ENCODE results near the gene SPAG4.

Gene SPAG4

GRCh38 chr20:35617397-35618262 is 2.0 kb downstream of the SPAG4 start:
- no peak overlapping the region for H3K4ac ChIP-seq (ENCODE audit: low read depth, low read length)
- peaks cover 0 to 3% of the 10 kb centered on the region in 2 experiments for H3K36me3 ChIP-seq (ENCODE audit: control insufficient read depth in 1 of 2, insufficient read depth in 2 of 2, low read length in 2 of 2)
- H3K23ac ChIP-seq (ENCODE audit: low read length): no peak overlapping the region
- no peak overlapping the region for H2AK5ac ChIP-seq (ENCODE audit: low read length)
- H3K18ac ChIP-seq (ENCODE audit: low read length): no peak overlapping the region
- peak overlapping the region; percentile 18 for H4K8ac ChIP-seq (ENCODE audit: low read depth, low read length)
- no peak overlapping the region for H3K9ac ChIP-seq (ENCODE audit: low read length)
- peaks cover 11 to 20% of the 10 kb centered on the region in 2 experiments for H3K4me1 ChIP-seq (ENCODE audit: control insufficient read depth in 1 of 2, insufficient read depth in 2 of 2, low read length in 2 of 2)
- H4K91ac ChIP-seq (ENCODE audit: low read depth, low read length): peak overlapping the region; percentile 48
- peak; percentile 58 to 64 for DNase-seq
- H2BK5ac ChIP-seq (ENCODE audit: low read depth, low read length, poor library complexity): no peak overlapping the region
- no peak overlapping the region for H2BK12ac ChIP-seq (ENCODE audit: low read length)
- H4K12ac ChIP-seq (ENCODE audit: low read depth, low read length): peak overlapping the region; percentile 2
- WGBS (ENCODE audit: extremely low coverage, insufficient coverage, insufficient read length): no CpG with 5 or more reads among the region's 22 CpGs
- no peaks in the 10 kb centered on the region for H3K9me3 ChIP-seq (ENCODE audit: insufficient read depth, low read depth, low read length)
- H3K79me1 ChIP-seq (ENCODE audit: low read length): peaks cover 3% of the 10 kb centered on the region
- H3K27ac ChIP-seq (ENCODE audit: low read depth, low read length): peak overlapping the region; percentile 16
- peak overlapping the region; percentile 50 for H3K4me3 ChIP-seq (ENCODE audit: low read depth, low read length)
- H2BK120ac ChIP-seq (ENCODE audit: insufficient read depth, low read length, poor library complexity): no peak overlapping the region
- no peak overlapping the region for H2AFZ ChIP-seq (ENCODE audit: insufficient read depth, low read length, poor library complexity)
- H3K4me2 ChIP-seq (ENCODE audit: low read length): peak overlapping the region; percentile 99
- no peaks in the 10 kb centered on the region for H3K27me3 ChIP-seq (ENCODE audit: insufficient read depth, low read length)
- H3K14ac ChIP-seq (ENCODE audit: low read length): no peak overlapping the region
- no peaks in the 10 kb centered on the region for H3K79me2 ChIP-seq (ENCODE audit: control insufficient read depth, insufficient read depth, low read length, poor library complexity)

DNA sequence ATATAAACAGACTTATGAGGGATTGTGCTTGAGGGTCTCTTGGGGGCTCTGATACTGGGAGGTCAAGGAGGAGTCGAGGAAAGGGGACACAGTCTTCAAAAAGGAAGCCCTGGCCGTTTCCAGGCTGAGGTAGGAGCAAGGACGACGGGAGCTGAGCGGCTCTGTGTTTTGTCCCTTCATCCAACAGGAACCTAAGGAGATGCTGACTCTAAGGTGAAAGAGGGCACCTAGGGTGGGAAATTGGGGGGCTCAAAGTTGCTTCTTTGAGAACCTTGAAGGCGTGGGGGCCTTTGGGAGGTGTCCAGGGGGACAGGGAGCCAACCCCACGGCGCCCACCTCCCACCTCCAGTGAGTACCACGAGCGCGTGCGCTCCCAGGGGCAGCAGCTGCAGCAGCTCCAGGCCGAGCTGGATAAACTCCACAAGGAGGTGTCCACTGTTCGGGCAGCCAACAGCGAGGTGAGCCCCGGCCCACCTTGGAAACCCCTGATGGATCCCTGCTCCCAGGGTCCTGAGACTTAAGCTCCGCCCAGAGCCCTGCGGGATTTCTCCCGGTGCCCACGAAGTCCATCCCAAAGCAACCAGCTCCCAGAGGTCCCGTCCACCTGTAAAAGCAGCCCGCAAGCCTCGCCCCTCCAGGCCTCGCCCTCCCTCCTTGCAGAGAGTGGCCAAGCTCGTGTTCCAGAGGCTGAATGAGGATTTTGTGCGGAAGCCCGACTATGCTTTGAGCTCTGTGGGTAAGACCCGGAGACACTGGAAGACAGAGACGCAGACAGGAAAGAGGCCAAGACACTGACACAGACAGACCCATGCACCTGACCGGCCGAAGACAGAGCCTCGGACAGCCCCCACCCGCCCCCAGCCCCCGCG is 2.9 kb downstream of the SPAG4 start:
- DNase-seq: peak; percentile 37 to 63
- H3K79me2 ChIP-seq (ENCODE audit: control insufficient read depth, insufficient read depth, low read length, poor library complexity): no peaks in the 10 kb centered on the region
- no CpG with 5 or more reads among the region's 35 CpGs for WGBS (ENCODE audit: extremely low coverage, insufficient coverage, insufficient read length)
- no peak overlapping the region for H3K9ac ChIP-seq (ENCODE audit: low read length)
- H2BK12ac ChIP-seq (ENCODE audit: low read length): no peak overlapping the region
- no peak overlapping the region for H4K91ac ChIP-seq (ENCODE audit: low read depth, low read length)
- H3K36me3 ChIP-seq (ENCODE audit: control insufficient read depth in 1 of 2, insufficient read depth in 2 of 2, low read length in 2 of 2): peaks cover 0 to 3% of the 10 kb centered on the region in 2 experiments
- H3K4me3 ChIP-seq (ENCODE audit: low read depth, low read length): peak overlapping the region; percentile 38
- no peaks in the 10 kb centered on the region for H3K27me3 ChIP-seq (ENCODE audit: insufficient read depth, low read length)
- no peak overlapping the region for H3K14ac ChIP-seq (ENCODE audit: low read length)
- no peak overlapping the region for H4K12ac ChIP-seq (ENCODE audit: low read depth, low read length)
- H3K4me2 ChIP-seq (ENCODE audit: low read length): peak overlapping the region; percentile 99
- H3K4ac ChIP-seq (ENCODE audit: low read depth, low read length): no peak overlapping the region
- no peaks in the 10 kb centered on the region for H3K9me3 ChIP-seq (ENCODE audit: insufficient read depth, low read depth, low read length)
- H3K23ac ChIP-seq (ENCODE audit: low read length): no peak overlapping the region
- H2AK5ac ChIP-seq (ENCODE audit: low read length): no peak overlapping the region
- no peak overlapping the region for H3K27ac ChIP-seq (ENCODE audit: low read depth, low read length)
- peak overlapping the region; percentile 8 for H4K8ac ChIP-seq (ENCODE audit: low read depth, low read length)
- peaks cover 11 to 20% of the 10 kb centered on the region in 2 experiments for H3K4me1 ChIP-seq (ENCODE audit: control insufficient read depth in 1 of 2, insufficient read depth in 2 of 2, low read length in 2 of 2)
- H2BK5ac ChIP-seq (ENCODE audit: low read depth, low read length, poor library complexity): no peak overlapping the region
- peaks cover 3% of the 10 kb centered on the region for H3K79me1 ChIP-seq (ENCODE audit: low read length)
- H2BK120ac ChIP-seq (ENCODE audit: insufficient read depth, low read length, poor library complexity): no peak overlapping the region
- no peak overlapping the region for H3K18ac ChIP-seq (ENCODE audit: low read length)
- no peak overlapping the region for H2AFZ ChIP-seq (ENCODE audit: insufficient read depth, low read length, poor library complexity)

GRCh38 chr20:35619196-35620095 is 3.8 kb downstream of the SPAG4 start:
- no CpG with 5 or more reads among the region's 49 CpGs for WGBS (ENCODE audit: extremely low coverage, insufficient coverage, insufficient read length)
- no peak overlapping the region for H3K18ac ChIP-seq (ENCODE audit: low read length)
- H2BK5ac ChIP-seq (ENCODE audit: low read depth, low read length, poor library complexity): no peak overlapping the region
- no peak overlapping the region for H4K91ac ChIP-seq (ENCODE audit: low read depth, low read length)
- no peak overlapping the region for H2AK5ac ChIP-seq (ENCODE audit: low read length)
- H3K4me2 ChIP-seq (ENCODE audit: low read length): peak overlapping the region; percentile 87
- peak overlapping the region; percentile 61 for H4K12ac ChIP-seq (ENCODE audit: low read depth, low read length)
- no peak overlapping the region for H2BK12ac ChIP-seq (ENCODE audit: low read length)
- H3K27ac ChIP-seq (ENCODE audit: low read depth, low read length): no peak overlapping the region
- no peak overlapping the region for H4K8ac ChIP-seq (ENCODE audit: low read depth, low read length)
- H3K27me3 ChIP-seq (ENCODE audit: insufficient read depth, low read length): no peaks in the 10 kb centered on the region
- no peaks in the 10 kb centered on the region for H3K9me3 ChIP-seq (ENCODE audit: insufficient read depth, low read depth, low read length)
- H3K9ac ChIP-seq (ENCODE audit: low read length): no peak overlapping the region
- no peak overlapping the region for H3K4ac ChIP-seq (ENCODE audit: low read depth, low read length)
- peaks cover 11 to 20% of the 10 kb centered on the region in 2 experiments for H3K4me1 ChIP-seq (ENCODE audit: control insufficient read depth in 1 of 2, insufficient read depth in 2 of 2, low read length in 2 of 2)
- H3K79me2 ChIP-seq (ENCODE audit: control insufficient read depth, insufficient read depth, low read length, poor library complexity): no peaks in the 10 kb centered on the region
- H3K14ac ChIP-seq (ENCODE audit: low read length): no peak overlapping the region
- peak overlapping the region; percentile 66 for H3K4me3 ChIP-seq (ENCODE audit: low read depth, low read length)
- H3K36me3 ChIP-seq (ENCODE audit: control insufficient read depth in 1 of 2, insufficient read depth in 2 of 2, low read length in 2 of 2): peaks cover 0 to 3% of the 10 kb centered on the region in 2 experiments
- no peak overlapping the region for H2BK120ac ChIP-seq (ENCODE audit: insufficient read depth, low read length, poor library complexity)
- H2AFZ ChIP-seq (ENCODE audit: insufficient read depth, low read length, poor library complexity): peak overlapping the region; percentile 68
- peak; percentile 78 to 81 for DNase-seq
- H3K79me1 ChIP-seq (ENCODE audit: low read length): peaks cover 3% of the 10 kb centered on the region
- H3K23ac ChIP-seq (ENCODE audit: low read length): no peak overlapping the region
